ENCODE measurements around the gene AMER1. TPM values are rescaled to one million over a fixed set of nuclear protein-coding genes. Genes with fewer than 3 reads are reported as not detected.
A peak's percentile ranks its signal among the peaks of the same experiment; 100 is the strongest.
"Not testable (repeated sequence)": the region's sequence is repeated elsewhere in the genome, so short reads cannot be mapped to it uniquely, and the experiment has no call there.

AMER1 gene
- total RNA-seq = 1 to 10 TPM; 2.9 to 3.0 TPM

DNA sequence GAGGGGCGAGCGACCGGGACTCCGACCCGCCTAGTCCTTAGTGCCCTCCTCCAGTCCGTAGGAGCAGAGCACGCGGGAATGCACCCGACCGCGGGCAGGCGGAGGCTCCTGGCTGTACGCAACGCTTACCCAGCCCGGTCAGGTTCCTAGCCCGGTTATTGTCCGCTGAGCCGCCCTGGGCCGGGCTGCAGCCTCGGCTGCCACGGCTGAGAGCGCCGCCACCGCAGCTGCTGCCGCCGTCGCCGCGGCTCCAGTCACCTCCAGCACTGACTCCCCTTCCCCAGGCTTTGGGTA, at the start of gene AMER1:
TSS of gene AMER1 (minus strand) at position 268 of the 294 bp plus-strand sequence. CDS start 12,422 bp downstream, outside the sequence.
- Mint-ChIP-seq H3K27me3 (no peaks in the 10 kb centered on the region), H3K27ac (peak within 1 kb of the TSS; percentile 80), H3K4me1 (peaks cover 2% of the 10 kb centered on the region), H3K4me3 (peak within 1 kb of the TSS; percentile 81), H3K36me3 (ENCODE audit: low read depth) (no peaks in the 10 kb centered on the region), H3K9me3 (no peaks in the 10 kb centered on the region)
- ChIA-PET CTCF (no interaction called here), POLR2A (interaction anchor here (1.1 to 1.5 kb wide), 3 partner anchors 10 to 832 kb away, joined by 3 to 5 read pairs (median 3); partner anchors contain the start of gene MTMR8)
- DNase-seq = no peak

- Mint-ChIP-seq H3K27ac (no peak within 1 kb of the TSS), H3K9me3 (peaks cover 1% of the 10 kb centered on the region), H3K4me1 (no peaks in the 10 kb centered on the region), H3K27me3 (no peaks in the 10 kb centered on the region), H3K4me3 (no peak within 1 kb of the TSS), H3K36me3 (ENCODE audit: low read depth) (no peaks in the 10 kb centered on the region)
- DNase-seq = no peak
- ChIA-PET POLR2A (no interaction called here), CTCF (no interaction called here)
Measured at GRCh38 chrX:64230123-64230970, 24.8 kb upstream of the AMER1 start, which contains the start of gene ASB12. Gene ASB12, minus strand, starts transcription at chrX:64230607. Its CDS starts 4,957 bp downstream, at chrX:64225650.

GRCh38 chrX:64229154-64229553, 23.6 kb upstream of the AMER1 start:
- H3K4me3 Mint-ChIP-seq = no peak overlapping the region
- CTCF ChIA-PET = no interaction called here
- H3K9me3 Mint-ChIP-seq = peaks cover 1% of the 10 kb centered on the region
- H3K27me3 Mint-ChIP-seq = no peaks in the 10 kb centered on the region
- H3K4me1 Mint-ChIP-seq = no peaks in the 10 kb centered on the region
- H3K36me3 Mint-ChIP-seq (ENCODE audit: low read depth) = no peaks in the 10 kb centered on the region
- DNase-seq = no peak
- POLR2A ChIA-PET = no interaction called here
- H3K27ac Mint-ChIP-seq = no peak overlapping the region

DNA sequence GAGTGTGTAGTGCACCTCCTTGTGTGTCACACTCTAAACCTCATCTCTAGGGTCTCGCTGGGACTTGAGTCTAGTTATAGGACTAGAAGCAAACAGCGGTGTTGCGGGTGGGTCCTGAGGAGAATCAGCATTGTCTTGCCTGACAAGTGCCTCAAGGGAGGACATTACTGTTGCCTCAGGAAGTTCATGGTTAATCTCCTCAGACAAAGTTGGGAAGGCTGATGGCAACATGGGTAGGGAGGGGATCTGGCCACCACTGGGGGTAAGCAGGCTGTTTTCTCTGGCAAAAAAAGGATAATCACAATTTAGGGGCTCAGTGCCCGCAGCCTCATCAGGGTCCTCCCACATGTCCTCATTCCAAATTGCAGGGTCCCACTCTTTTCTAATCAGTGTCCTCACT, 12.5 kb upstream of the AMER1 start:
- Mint-ChIP-seq H3K27ac (no peak overlapping the region), H3K4me1 (peaks cover 9% of the 10 kb centered on the region), H3K9me3 (peaks cover 4% of the 10 kb centered on the region), H3K36me3 (ENCODE audit: low read depth) (no peaks in the 10 kb centered on the region), H3K27me3 (no peaks in the 10 kb centered on the region), H3K4me3 (no peak overlapping the region)
- CTCF ChIA-PET = no interaction called here
- POLR2A ChIA-PET = no interaction called here
- no peak for DNase-seq

- CTCF ChIA-PET; H3K27ac Mint-ChIP-seq; H3K36me3 Mint-ChIP-seq (ENCODE audit: low read depth); H3K9me3 Mint-ChIP-seq; H3K27me3 Mint-ChIP-seq; DNase-seq; H3K4me1 Mint-ChIP-seq; H3K4me3 Mint-ChIP-seq; POLR2A ChIA-PET: not testable (repeated sequence)
Measured at GRCh38 chrX:64213989-64214388, 8.5 kb upstream of the AMER1 start.

GRCh38 chrX:64206556-64207162, 1.2 kb upstream of the AMER1 start:
- no peaks in the 10 kb centered on the region for H3K9me3 Mint-ChIP-seq
- CTCF ChIA-PET = no interaction called here
- no peaks in the 10 kb centered on the region for H3K27me3 Mint-ChIP-seq
- peaks cover 2% of the 10 kb centered on the region for H3K4me1 Mint-ChIP-seq
- peak overlapping the region; percentile 81 for H3K4me3 Mint-ChIP-seq
- H3K27ac Mint-ChIP-seq = peak overlapping the region; percentile 80
- no peaks in the 10 kb centered on the region for H3K36me3 Mint-ChIP-seq (ENCODE audit: low read depth)
- POLR2A ChIA-PET = interaction anchor here (1.4 kb wide), 1 partner anchor 831 kb away, joined by 3 read pairs; no protein-coding TSS in a partner anchor
- no peak for DNase-seq

DNA sequence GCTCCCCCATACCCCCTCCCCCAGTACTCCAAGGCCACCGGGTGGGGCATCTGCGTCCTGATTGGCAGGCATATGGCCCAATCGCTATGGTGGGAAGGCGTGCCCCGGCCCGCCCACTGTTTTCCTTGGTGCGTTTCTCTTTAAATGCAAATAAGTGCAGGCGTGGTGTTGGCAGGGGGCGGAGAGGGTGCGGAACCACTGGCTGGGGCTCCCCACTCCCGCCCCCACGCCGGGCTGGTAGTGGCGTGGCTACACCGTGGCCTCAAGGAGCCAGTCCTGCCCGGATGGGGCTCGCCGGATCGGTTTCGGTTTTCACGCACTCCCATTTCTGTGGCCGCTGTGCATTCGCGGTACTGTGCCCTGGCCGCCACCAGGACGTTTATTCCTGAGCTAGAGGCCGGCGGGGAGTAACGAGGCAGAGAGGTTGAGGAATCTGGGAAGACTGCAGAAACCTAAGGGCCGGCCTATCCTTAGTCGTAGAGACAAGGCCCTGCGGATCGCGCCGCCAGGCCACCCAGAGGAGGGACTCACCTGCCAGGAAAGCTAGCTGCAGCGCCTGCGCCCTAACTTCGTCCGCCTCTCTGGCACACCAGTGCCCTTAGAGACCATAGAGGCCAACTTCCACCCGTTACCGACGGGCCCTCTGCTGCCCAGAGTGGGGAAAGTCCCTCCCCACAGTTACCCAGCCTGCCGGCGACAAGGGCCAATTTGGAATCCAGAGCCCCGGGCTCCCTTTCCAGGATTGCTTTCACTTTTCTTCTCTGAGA, 410 bp upstream of the AMER1 start:
- peak overlapping the region; percentile 80 for H3K27ac Mint-ChIP-seq
- ChIA-PET POLR2A (interaction anchor here (1.1 to 1.5 kb wide), 3 partner anchors 10 to 831 kb away, joined by 3 to 5 read pairs (median 3); partner anchors contain the start of gene MTMR8), CTCF (no interaction called here)
- DNase-seq = peak; percentile 90
- peaks cover 2% of the 10 kb centered on the region for H3K4me1 Mint-ChIP-seq
- H3K9me3 Mint-ChIP-seq = no peaks in the 10 kb centered on the region
- H3K36me3 Mint-ChIP-seq (ENCODE audit: low read depth) = no peaks in the 10 kb centered on the region
- H3K4me3 Mint-ChIP-seq = peak overlapping the region; percentile 81
- H3K27me3 Mint-ChIP-seq = no peaks in the 10 kb centered on the region

GRCh38 chrX:64204701-64205440, 637 bp downstream of the AMER1 start:
- H3K27me3 Mint-ChIP-seq = no peaks in the 10 kb centered on the region
- peak overlapping the region; percentile 81 for H3K4me3 Mint-ChIP-seq
- H3K4me1 Mint-ChIP-seq = peaks cover 2% of the 10 kb centered on the region
- DNase-seq = peak; percentile 23
- no peaks in the 10 kb centered on the region for H3K36me3 Mint-ChIP-seq (ENCODE audit: low read depth)
- ChIA-PET CTCF (no interaction called here), POLR2A (interaction anchor here (1.1 to 1.5 kb wide), 3 partner anchors 11 to 832 kb away, joined by 3 to 5 read pairs (median 3); partner anchors contain the start of gene MTMR8)
- H3K9me3 Mint-ChIP-seq = no peaks in the 10 kb centered on the region
- no peak overlapping the region for H3K27ac Mint-ChIP-seq

DNA sequence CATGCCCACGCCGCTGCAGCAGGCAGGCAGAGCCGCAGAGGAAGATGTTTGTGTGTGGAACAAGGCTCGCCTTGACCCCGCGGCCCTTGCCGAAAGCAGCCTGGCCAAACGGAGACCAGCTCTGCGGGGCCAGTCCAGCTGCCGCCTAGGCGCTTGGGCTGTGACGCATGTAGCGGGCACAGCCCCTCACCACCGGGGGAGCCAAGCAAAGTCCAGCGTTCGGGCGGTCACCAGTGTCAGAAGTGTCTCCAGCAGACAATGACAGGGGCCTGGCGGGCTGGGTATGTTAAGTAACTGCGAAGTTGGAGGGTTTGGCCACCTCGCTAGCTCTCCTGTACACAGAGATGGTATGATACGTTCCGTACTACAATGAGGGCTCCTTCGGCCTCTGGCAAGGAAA, 1.3 kb downstream of the AMER1 start:
- Mint-ChIP-seq H3K4me1 (peaks cover 2% of the 10 kb centered on the region), H3K9me3 (no peaks in the 10 kb centered on the region), H3K4me3 (peak overlapping the region; percentile 65), H3K27me3 (no peaks in the 10 kb centered on the region), H3K27ac (no peak overlapping the region), H3K36me3 (ENCODE audit: low read depth) (no peaks in the 10 kb centered on the region)
- no peak for DNase-seq
- POLR2A ChIA-PET = interaction anchor here (1.5 kb wide), 1 partner anchor 191 kb away, joined by 5 read pairs; the partner anchor contains the start of gene MTMR8
- CTCF ChIA-PET = no interaction called here

- POLR2A ChIA-PET = no interaction called here
Measured at GRCh38 chrX:64202808-64203325, 2.6 kb downstream of the AMER1 start.

GRCh38 chrX:64198036-64198435, 7.5 kb downstream of the AMER1 start:
- ChIA-PET POLR2A (no interaction called here), CTCF (no interaction called here)
- Mint-ChIP-seq H3K4me1 (no peaks in the 10 kb centered on the region), H3K9me3 (no peaks in the 10 kb centered on the region), H3K4me3 (no peak overlapping the region), H3K27me3 (no peaks in the 10 kb centered on the region), H3K36me3 (ENCODE audit: low read depth) (peaks cover 2% of the 10 kb centered on the region), H3K27ac (no peak overlapping the region)
- no peak for DNase-seq

More at GRCh38 chrX:64202808-64203325, 2.6 kb downstream of the AMER1 start:
- Mint-ChIP-seq H3K36me3 (ENCODE audit: low read depth) (no peaks in the 10 kb centered on the region), H3K4me1 (peaks cover 2% of the 10 kb centered on the region), H3K9me3 (no peaks in the 10 kb centered on the region), H3K27me3 (no peaks in the 10 kb centered on the region), H3K27ac (no peak overlapping the region), H3K4me3 (no peak overlapping the region)
- CTCF ChIA-PET = no interaction called here
- DNase-seq = no peak

- no peak overlapping the region for H3K27ac Mint-ChIP-seq
- no peaks in the 10 kb centered on the region for H3K9me3 Mint-ChIP-seq
- H3K27me3 Mint-ChIP-seq = no peaks in the 10 kb centered on the region
- H3K36me3 Mint-ChIP-seq (ENCODE audit: low read depth) = peaks cover 7% of the 10 kb centered on the region
- no peaks in the 10 kb centered on the region for H3K4me1 Mint-ChIP-seq
- H3K4me3 Mint-ChIP-seq = no peak overlapping the region
- ChIA-PET POLR2A (no interaction called here), CTCF (no interaction called here)
- DNase-seq = no peak
Measured at GRCh38 chrX:64196606-64197005, 8.9 kb downstream of the AMER1 start.

Measured in activated CD4-positive, alpha-beta memory T cell treated with anti-CD3 and anti-CD28 coated beads, Interleukin-2, amount 10 ng/mL, durations not matched to agents 7 days and 5 days (primary cell).